ENCODE data around the gene CDHR1.

GRCh38 chr10:84263716-84264115, 69.4 kb downstream of the CDHR1 start:
- TF ChIP-seq EP300 (IDR thresholded peaks at IDR 0.05) (no peak), CTCF (IDR thresholded peaks at IDR 0.05) (no peak)

Data from stomach (tissue), 4 donors.